MCF 10A (cell line): ENCODE data around the gene ABCC4. TPM values are rescaled to one million over a fixed set of nuclear protein-coding genes. Genes with fewer than 3 reads are reported as not detected.

Experiments
- BruUV-seq: library from RNA; stranded (reverse); fragments of 400-500 nt; replicated peaks from 2 replicates; lab custom pipeline; 2021; lab: Mats Ljungman, UMichigan
- CTCF ChIA-PET: fragments of 300-600 bp; sonication (Branson Sonifier 250); formaldehyde crosslinking; extraction: SDS; loops from one replicate; lab custom pipeline; 2021; ENCODE audit warnings: antibody characterized with exemption, inconsistent platforms; lab: Yijun Ruan, JAX
- POLR2A ChIA-PET: fragments of 300-600, 350-650 bp; sonication (Branson Sonifier 250); formaldehyde crosslinking; extraction: SDS; loops from one replicate; lab custom pipeline; 2020; ENCODE audit warnings: antibody characterized with exemption, inconsistent platforms; lab: Yijun Ruan, JAX
- DNase-seq: peaks from one replicate; pipeline ENCODE4 v3.0.0-alpha.2; 2018; ENCODE audit not compliant: unreplicated experiment
- H3K27ac Mint-ChIP-seq: one replicate; pipeline ENCODE4 v1.8.0; 2022; ENCODE audit warnings: mild to moderate bottlenecking, low read depth, mixed read lengths; ENCODE audit not compliant: unreplicated experiment
- H3K27me3 Mint-ChIP-seq: one replicate; pipeline ENCODE4 v1.8.0; 2022; ENCODE audit warnings: mixed read lengths; ENCODE audit not compliant: insufficient read depth, unreplicated experiment
- H3K36me3 Mint-ChIP-seq: one replicate; pipeline ENCODE4 v1.8.0; 2022; ENCODE audit warnings: mild to moderate bottlenecking, moderate library complexity, mixed read lengths; ENCODE audit not compliant: insufficient read depth, unreplicated experiment
- H3K4me1 Mint-ChIP-seq: one replicate; pipeline ENCODE4 v1.8.0; 2022; ENCODE audit warnings: mixed read lengths; ENCODE audit not compliant: insufficient read depth, unreplicated experiment
- H3K4me3 Mint-ChIP-seq: one replicate; pipeline ENCODE4 v1.8.0; 2022; ENCODE audit warnings: mild to moderate bottlenecking, moderate library complexity, mixed read lengths; ENCODE audit not compliant: unreplicated experiment
- H3K9me3 Mint-ChIP-seq: one replicate; pipeline ENCODE4 v1.8.0; 2022; ENCODE audit warnings: mixed read lengths; ENCODE audit not compliant: unreplicated experiment
- intact Hi-C: fragments of 100-400 bp; cut with micrococcal nuclease; formaldehyde crosslinking; loops from 2 replicates; pipeline ENCODE4 v1.14.1; 2022
- total RNA-seq: library from RNA; stranded (reverse); gene quantifications from 2 replicates; pipeline ENCODE4 v1.2.3, GENCODE V29; 2022
- TF ChIP-seq, protein P1 (sequence below): fragments of 200-600 bp; IDR thresholded peaks from one replicate; pipeline ENCODE4 v1.8.0; 2022; ENCODE audit warnings: antibody characterized with exemption, mild to moderate bottlenecking; ENCODE audit not compliant: unreplicated experiment

Gene ABCC4
- total RNA-seq, 1 experiment from 2014 or later = 13.9 TPM

DNA sequence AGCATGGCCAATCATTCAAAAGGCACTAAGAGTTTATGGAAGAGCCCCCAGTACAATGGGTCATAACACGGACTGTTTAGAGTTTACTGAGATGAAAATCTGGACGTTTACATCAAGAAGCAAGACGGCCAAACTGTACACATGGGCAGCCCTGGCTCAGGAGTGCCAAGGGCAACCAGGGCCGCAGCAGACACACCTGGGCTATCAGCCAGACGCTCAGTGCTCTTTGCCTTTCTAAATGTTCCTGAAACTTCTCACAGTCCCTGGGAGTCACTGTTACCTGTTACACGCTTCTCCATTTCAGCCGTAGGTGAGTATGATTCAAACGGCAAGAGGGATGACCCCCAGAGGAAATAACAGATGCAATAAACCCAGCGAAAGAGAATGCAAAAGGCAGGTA, 64.5 kb downstream of the ABCC4 start:
- Mint-ChIP-seq H3K4me1 (no peaks in the 10 kb centered on the region), H3K4me3 (no peak overlapping the region), H3K9me3 (no peaks in the 10 kb centered on the region), H3K27me3 (no peaks in the 10 kb centered on the region), H3K36me3 (peaks cover 5% of the 10 kb centered on the region), H3K27ac (no peak overlapping the region)
- POLR2A ChIA-PET = no interaction called here
- intact Hi-C loops = no loop called here
- DNase-seq = no peak
- TF ChIP-seq, protein P1, sequence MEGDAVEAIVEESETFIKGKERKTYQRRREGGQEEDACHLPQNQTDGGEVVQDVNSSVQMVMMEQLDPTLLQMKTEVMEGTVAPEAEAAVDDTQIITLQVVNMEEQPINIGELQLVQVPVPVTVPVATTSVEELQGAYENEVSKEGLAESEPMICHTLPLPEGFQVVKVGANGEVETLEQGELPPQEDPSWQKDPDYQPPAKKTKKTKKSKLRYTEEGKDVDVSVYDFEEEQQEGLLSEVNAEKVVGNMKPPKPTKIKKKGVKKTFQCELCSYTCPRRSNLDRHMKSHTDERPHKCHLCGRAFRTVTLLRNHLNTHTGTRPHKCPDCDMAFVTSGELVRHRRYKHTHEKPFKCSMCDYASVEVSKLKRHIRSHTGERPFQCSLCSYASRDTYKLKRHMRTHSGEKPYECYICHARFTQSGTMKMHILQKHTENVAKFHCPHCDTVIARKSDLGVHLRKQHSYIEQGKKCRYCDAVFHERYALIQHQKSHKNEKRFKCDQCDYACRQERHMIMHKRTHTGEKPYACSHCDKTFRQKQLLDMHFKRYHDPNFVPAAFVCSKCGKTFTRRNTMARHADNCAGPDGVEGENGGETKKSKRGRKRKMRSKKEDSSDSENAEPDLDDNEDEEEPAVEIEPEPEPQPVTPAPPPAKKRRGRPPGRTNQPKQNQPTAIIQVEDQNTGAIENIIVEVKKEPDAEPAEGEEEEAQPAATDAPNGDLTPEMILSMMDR = no peak
- CTCF ChIA-PET = interaction anchor here (0.8 to 1.6 kb wide), 2 partner anchors 45 to 60 kb away, joined by 3 to 4 read pairs; no protein-coding TSS in a partner anchor
- BruUV-seq = no TSS peak

DNA sequence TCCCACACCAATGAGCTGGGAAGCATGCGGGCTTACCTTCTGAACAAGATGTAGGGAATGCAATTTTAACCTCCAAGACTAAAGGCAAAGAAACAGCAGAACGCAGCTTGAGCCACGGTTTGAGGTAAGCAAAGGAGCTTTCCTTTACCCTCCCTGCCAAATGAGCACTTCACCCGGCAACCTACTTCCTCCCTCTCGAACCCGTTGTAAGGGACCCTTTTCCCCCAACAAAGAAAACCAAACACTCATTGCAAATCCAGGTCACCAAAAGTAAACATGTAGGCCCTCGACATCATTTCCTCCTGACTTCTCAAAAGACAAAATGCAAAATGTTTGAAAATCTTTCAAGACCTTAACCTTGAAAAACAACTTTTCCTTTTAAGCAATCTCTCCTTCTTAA, 65.3 kb downstream of the ABCC4 start:
- no peak overlapping the region for H3K4me3 Mint-ChIP-seq
- no peaks in the 10 kb centered on the region for H3K9me3 Mint-ChIP-seq
- ChIA-PET CTCF (interaction anchor here (0.9 kb wide), 1 partner anchor 61 kb away, joined by 3 read pairs; no protein-coding TSS in a partner anchor), POLR2A (no interaction called here)
- TF ChIP-seq, protein P1 = no peak
- intact Hi-C loops = no loop called here
- BruUV-seq = no TSS peak
- no peaks in the 10 kb centered on the region for H3K27me3 Mint-ChIP-seq
- no peaks in the 10 kb centered on the region for H3K4me1 Mint-ChIP-seq
- H3K27ac Mint-ChIP-seq = no peak overlapping the region
- DNase-seq = no peak
- H3K36me3 Mint-ChIP-seq = peaks cover 8% of the 10 kb centered on the region

DNA sequence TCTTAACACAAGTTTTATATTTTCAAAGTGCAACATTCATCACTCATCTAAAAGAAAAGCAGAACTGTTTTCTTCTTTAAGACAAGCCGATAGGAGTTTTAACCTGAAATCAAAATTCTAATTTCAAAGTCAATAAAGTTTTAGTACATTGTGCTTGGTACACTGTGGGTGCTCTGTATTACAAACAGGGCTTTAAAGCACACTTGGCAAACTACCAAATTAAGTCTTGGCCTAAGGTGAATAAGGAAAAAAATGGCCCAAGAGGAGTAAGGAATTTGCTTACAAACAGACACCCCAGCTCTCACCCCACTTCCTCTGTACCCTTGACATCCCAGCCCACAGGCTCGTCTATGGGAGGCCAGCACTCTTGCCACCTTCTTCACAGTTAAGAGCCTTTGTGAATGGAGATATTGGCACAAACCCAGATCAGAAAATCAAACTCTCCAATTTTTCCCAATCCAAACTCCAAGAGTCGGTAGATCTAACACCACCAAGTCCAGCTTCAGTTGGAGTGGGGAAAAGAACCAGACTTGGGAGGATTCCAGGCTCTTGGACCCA, 66.0 kb downstream of the ABCC4 start:
- H3K27me3 Mint-ChIP-seq = no peaks in the 10 kb centered on the region
- ChIA-PET CTCF (interaction anchor here (0.9 kb wide), 1 partner anchor 62 kb away, joined by 3 read pairs; no protein-coding TSS in a partner anchor), POLR2A (no interaction called here)
- peaks cover 12% of the 10 kb centered on the region for H3K36me3 Mint-ChIP-seq
- BruUV-seq = no TSS peak
- H3K27ac Mint-ChIP-seq = no peak overlapping the region
- intact Hi-C loops = no loop called here
- TF ChIP-seq, protein P1 = no peak
- DNase-seq = no peak
- no peaks in the 10 kb centered on the region for H3K9me3 Mint-ChIP-seq
- no peak overlapping the region for H3K4me3 Mint-ChIP-seq
- H3K4me1 Mint-ChIP-seq = no peaks in the 10 kb centered on the region

DNA sequence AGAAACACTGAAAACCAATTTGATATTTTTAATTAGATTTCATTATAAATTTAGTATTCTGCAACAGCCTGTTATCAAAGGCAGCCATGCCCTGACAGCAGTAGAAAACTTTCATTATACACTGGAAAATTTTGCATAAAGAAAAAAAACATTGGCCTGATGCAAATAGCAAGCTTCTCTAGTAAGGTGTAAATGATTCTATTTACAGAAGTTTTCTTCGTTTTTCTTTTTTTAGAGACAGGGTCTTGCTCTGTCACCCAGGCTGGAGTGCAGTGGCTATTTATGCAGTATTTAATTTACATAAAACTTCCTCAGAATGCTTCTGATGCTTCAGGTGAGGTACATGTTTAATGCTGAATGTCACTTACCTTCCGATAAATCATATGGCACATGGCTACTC, 67.0 kb downstream of the ABCC4 start:
- H3K4me3 Mint-ChIP-seq = no peak overlapping the region
- no peaks in the 10 kb centered on the region for H3K27me3 Mint-ChIP-seq
- TF ChIP-seq, protein P1 = no peak
- no peaks in the 10 kb centered on the region for H3K9me3 Mint-ChIP-seq
- intact Hi-C loops = no loop called here
- CTCF ChIA-PET = no interaction called here
- no TSS peak for BruUV-seq
- no peak overlapping the region for H3K27ac Mint-ChIP-seq
- peaks cover 12% of the 10 kb centered on the region for H3K36me3 Mint-ChIP-seq
- H3K4me1 Mint-ChIP-seq = no peaks in the 10 kb centered on the region
- POLR2A ChIA-PET = no interaction called here
- no peak for DNase-seq
